IPS-15b (cell line): ENCODE results near the gene MAP1LC3A.
"Not testable (repeated sequence)": the region's sequence is repeated elsewhere in the genome, so short reads cannot be mapped to it uniquely, and the experiment has no call there.

Source experiments
- H3K27me3 ChIP-seq: one replicate; pipeline ENCODE4 v1.6.1; 2013; ENCODE audit warnings: low read length; ENCODE audit not compliant: control insufficient read depth, insufficient read depth
- H3K36me3 ChIP-seq: one replicate; pipeline ENCODE4 v1.6.1; 2013; ENCODE audit warnings: low read length; ENCODE audit not compliant: control insufficient read depth, insufficient read depth
- H3K4me1 ChIP-seq: one replicate; pipeline ENCODE4 v1.6.1; 2013; ENCODE audit warnings: mild to moderate bottlenecking, low read length; ENCODE audit not compliant: control insufficient read depth, insufficient read depth
- H3K4me3 ChIP-seq: one replicate; pipeline ENCODE4 v1.5.1; 2013; ENCODE audit warnings: low read depth, low read length
- H3K9ac ChIP-seq: one replicate; pipeline ENCODE4 v1.6.1; 2013; ENCODE audit warnings: low read depth, mild to moderate bottlenecking, low read length
- H3K9me3 ChIP-seq: one replicate; pipeline ENCODE4 v1.6.1; 2013; ENCODE audit warnings: mild to moderate bottlenecking, low read length; ENCODE audit not compliant: control insufficient read depth, insufficient read depth

Gene MAP1LC3A

DNA sequence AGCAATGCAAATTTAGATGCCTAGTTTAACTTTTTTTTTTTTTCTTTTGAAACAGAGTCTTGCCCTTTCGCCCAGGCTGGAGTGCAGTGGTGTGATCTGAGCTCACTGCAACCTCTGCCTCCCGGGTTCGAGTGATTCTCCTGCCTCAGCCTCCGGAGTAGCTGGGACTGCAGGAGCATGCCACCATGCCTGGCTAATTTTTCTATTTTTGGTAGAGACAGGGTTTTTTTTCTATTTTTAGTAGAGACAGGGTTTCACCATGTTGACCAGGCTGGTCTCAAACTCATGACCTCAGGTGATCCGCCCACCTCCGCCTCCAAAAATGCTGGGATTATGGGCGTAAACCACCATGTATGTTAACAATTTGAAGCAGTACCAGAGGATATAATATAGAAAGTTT, 39.7 kb upstream of the MAP1LC3A start:
- H3K27me3 ChIP-seq, H3K4me1 ChIP-seq, H3K9ac ChIP-seq, H3K36me3 ChIP-seq, H3K4me3 ChIP-seq, H3K9me3 ChIP-seq: not testable (repeated sequence)

DNA sequence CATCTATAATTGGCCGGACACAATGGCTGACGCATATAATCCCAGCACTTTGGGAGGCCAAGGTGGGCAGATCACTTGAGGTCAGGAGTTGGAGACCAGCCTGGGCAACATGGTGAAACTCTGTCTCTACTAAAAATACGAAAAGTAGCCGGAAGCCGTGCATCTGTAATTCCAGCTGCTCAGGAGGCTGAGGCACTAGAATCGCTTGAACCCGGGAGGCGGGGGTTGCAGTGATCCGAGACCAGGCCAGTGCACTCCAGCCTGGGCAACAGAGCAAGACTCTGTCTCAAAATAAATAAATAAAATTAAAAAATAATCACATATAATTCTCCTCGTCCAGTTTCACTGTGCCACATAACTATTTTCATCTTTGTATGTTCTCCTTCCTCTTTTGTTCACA, 38.7 kb upstream of the MAP1LC3A start:
- not testable (repeated sequence) for H3K9me3 ChIP-seq, H3K36me3 ChIP-seq, H3K4me1 ChIP-seq, H3K27me3 ChIP-seq, H3K9ac ChIP-seq, H3K4me3 ChIP-seq

DNA sequence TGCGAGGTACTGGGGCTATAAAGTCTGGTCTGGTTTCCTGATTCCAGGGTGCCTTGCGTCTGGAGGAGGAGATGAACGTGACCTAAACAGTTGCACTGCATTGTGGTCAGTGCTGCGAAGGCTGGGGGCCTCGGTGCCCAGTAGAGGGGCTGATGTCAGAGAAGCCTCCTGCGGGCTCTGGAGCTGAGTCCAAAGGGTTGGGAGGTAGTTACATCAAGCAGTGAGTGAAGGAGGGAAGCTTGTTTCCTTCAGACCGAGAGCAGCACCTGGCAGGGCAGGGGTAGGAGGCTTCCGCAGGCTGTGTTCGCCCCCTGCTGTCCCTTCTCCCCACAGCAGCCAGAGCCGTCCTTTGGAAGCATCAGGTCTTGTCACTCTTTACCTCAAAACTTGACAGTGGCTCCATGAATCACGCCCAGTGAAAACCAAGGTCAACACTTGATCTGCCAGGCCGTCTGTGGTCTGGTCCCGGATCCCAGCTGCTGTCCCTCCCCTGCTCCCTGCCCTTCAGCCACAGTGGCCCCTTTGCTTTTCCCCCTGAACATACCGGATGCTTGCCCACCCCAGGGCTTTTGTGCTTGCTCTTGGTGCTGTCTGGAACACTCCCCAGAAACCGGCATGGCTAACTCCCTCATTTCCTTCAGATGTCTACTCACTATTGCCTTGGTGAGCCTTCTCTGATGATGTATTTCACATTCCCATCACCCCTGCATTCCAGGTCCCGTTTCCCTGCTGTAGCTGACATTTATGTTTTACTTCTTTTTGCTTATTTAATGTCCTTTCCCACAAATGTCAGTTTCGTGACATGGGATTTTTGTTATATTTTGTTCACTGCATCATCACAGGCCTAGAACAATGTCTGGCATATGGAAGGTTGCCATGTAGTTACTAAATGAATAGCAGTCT, 35.3 kb upstream of the MAP1LC3A start:
- Histone ChIP-seq H3K36me3 (peaks cover 10% of the 10 kb centered on the region), H3K9me3 (no peaks in the 10 kb centered on the region), H3K27me3 (no peaks in the 10 kb centered on the region), H3K4me1 (peaks cover 4% of the 10 kb centered on the region), H3K4me3 (no peak overlapping the region), H3K9ac (no peak overlapping the region)

DNA sequence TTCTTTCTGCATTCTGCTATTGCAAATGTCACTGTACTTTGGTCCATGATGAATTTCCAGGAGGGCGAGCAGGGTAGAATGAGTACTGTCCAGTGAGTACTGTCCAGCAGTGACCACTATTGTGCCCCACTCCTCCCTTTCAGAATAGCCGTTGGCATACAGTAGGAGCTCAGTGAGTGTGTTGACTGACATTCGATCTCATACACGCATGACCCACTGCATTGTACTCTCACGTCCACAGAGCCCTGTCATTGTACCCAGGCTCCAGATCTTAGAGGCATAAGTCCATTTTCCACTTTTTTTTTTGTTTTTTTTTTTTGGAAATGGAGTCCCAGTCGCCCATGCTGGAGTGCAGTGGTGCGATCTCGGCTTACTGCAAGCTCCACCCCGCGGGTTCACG, 34.1 kb upstream of the MAP1LC3A start:
- Histone ChIP-seq H3K36me3 (peaks cover 17% of the 10 kb centered on the region), H3K9ac (no peak overlapping the region), H3K27me3 (no peaks in the 10 kb centered on the region), H3K9me3 (no peaks in the 10 kb centered on the region), H3K4me1 (peaks cover 4% of the 10 kb centered on the region), H3K4me3 (no peak overlapping the region)

DNA sequence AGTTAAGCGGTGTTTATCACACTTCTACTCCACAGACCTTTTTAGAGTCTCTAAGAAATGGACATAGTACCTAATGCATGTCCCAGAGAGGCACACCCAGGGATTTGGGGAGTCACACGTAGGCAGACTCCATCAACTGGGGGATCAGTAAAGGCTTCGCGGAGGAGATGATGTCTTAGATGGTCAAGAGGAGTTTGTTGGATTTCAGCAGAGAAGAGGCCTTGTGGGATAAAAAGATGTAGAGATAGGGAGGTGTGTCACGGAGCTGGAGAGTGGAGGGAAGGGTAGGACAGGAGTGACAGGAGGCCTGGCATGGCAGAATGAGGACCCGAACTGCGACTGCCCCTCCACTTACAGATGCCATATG, 33.2 kb upstream of the MAP1LC3A start:
- Histone ChIP-seq H3K4me1 (peaks cover 4% of the 10 kb centered on the region), H3K9me3 (no peaks in the 10 kb centered on the region), H3K36me3 (peaks cover 23% of the 10 kb centered on the region), H3K9ac (no peak overlapping the region), H3K4me3 (no peak overlapping the region), H3K27me3 (no peaks in the 10 kb centered on the region)

DNA sequence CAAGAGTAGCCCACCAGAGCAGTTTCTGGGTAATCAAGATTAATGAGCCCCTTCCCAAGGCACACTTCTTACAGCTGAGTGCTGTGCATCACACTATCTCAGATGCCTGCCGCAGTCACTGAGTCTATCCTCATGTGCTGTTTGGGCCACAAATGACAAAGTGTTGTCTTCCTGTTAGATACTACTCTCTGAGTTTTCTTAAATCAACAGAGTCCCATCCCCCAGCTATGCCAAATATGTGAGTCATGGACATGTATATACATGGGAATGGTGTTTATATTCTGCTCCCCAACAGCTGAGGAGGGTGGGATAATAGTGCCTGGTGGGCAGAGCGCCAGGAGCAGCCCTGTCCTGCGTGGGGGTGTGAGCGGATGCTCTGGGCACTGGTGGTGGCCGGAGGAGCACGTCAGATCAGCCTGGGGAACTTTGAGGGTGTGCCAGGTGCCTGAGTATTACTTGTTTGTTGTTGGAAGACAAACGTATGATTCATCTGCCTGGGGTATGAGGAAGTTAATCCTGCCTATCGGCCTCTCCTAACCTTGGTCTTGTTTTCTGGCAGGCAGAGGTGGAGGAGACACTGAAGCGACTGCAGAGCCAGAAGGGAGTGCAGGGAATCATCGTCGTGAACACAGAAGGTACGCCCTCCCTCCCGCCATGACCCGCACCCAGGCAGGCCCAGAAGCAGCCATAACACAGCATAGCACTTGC, 32.7 kb upstream of the MAP1LC3A start:
- no peak overlapping the region for H3K4me3 ChIP-seq
- peaks cover 4% of the 10 kb centered on the region for H3K4me1 ChIP-seq
- no peak overlapping the region for H3K9ac ChIP-seq
- peaks cover 28% of the 10 kb centered on the region for H3K36me3 ChIP-seq
- H3K27me3 ChIP-seq = no peaks in the 10 kb centered on the region
- no peaks in the 10 kb centered on the region for H3K9me3 ChIP-seq

DNA sequence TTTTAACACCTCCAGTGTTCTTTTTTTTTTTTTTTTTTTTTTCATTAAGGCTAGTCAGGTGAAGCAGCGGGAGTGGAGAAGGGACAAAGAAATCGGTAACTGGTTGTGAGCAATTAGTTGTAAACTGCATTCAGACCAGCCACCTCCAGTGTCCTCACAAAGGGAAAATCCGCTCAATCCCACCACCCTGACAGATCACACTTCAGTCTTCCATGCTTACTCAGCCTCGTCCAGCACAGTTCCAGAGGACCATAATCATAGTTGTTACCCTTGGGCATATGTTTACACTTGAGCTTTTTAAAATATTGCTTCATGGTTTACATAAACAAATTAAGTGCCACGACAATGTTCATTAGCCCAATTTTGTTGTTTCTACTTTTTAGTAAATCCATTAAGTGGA, 32.1 kb upstream of the MAP1LC3A start:
- H3K9ac ChIP-seq = no peak overlapping the region
- no peak overlapping the region for H3K4me3 ChIP-seq
- H3K27me3 ChIP-seq = no peaks in the 10 kb centered on the region
- H3K36me3 ChIP-seq = peaks cover 28% of the 10 kb centered on the region
- H3K4me1 ChIP-seq = peaks cover 4% of the 10 kb centered on the region
- H3K9me3 ChIP-seq = no peaks in the 10 kb centered on the region

DNA sequence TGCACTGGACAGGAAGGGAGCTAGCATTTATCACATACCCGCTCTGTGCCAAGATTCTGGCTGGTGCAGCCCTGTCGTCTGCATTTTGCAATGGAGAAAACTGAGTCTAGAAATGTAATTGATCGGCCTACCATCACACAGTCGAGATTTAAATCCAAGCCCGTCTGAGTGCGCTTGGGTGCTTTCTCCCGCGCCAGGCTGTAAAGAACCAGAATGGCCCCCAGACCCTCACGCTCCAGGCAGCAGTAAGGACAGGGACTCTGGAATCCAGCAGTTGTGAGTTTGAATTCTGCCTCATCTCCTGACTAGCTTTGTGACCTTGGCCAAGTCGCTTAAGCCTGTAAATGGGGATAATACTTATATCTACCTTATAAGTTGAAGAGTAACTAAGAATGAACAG, 31.5 kb upstream of the MAP1LC3A start:
- Histone ChIP-seq H3K9ac (no peak overlapping the region), H3K9me3 (no peaks in the 10 kb centered on the region), H3K36me3 (peaks cover 28% of the 10 kb centered on the region), H3K4me1 (peaks cover 4% of the 10 kb centered on the region), H3K27me3 (no peaks in the 10 kb centered on the region), H3K4me3 (no peak overlapping the region)

DNA sequence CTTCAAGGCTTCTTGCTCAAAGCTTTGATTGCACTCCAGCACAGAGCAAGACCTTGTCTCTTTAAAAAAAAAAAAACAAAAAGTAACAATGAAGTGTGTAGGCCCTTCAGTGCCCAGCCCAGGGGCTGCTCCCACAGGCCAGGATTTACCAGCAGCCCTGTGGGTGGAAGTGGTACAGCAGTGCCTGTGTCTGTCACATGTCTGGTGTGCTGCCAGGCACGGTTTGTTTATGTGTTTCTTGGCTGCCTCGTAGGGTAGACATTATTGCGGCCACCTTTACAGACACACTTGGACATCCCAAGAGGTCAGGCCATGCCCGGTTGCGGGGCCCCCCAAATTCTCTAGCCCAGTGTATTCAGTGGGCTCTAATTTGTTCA, 29.6 kb upstream of the MAP1LC3A start:
- H3K9me3 ChIP-seq = no peaks in the 10 kb centered on the region
- H3K36me3 ChIP-seq = peaks cover 38% of the 10 kb centered on the region
- no peaks in the 10 kb centered on the region for H3K4me1 ChIP-seq
- no peak overlapping the region for H3K4me3 ChIP-seq
- no peaks in the 10 kb centered on the region for H3K27me3 ChIP-seq
- H3K9ac ChIP-seq = no peak overlapping the region

DNA sequence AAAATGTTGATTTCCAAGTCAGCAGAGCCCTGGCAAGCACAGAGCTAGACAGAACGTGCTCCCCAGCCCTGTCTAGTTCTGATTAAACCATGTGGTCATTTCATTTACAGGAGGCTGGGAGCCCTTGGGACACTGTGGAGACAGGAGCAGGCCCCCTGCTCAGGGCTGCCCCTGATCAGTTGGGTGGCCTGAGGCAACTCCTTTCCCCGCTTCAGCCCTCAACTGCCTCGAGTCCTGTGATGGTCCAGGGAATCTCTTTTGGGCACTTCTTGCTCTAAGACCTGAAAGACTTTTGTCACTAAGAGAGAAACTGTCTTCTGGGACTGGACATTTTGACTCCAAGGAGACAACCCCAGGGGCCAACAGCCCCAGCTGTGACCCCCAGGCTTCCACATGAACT, 28.8 kb upstream of the MAP1LC3A start:
- Histone ChIP-seq H3K4me3 (no peak overlapping the region), H3K9me3 (no peaks in the 10 kb centered on the region), H3K36me3 (peaks cover 38% of the 10 kb centered on the region), H3K4me1 (no peaks in the 10 kb centered on the region), H3K9ac (no peak overlapping the region), H3K27me3 (no peaks in the 10 kb centered on the region)

DNA sequence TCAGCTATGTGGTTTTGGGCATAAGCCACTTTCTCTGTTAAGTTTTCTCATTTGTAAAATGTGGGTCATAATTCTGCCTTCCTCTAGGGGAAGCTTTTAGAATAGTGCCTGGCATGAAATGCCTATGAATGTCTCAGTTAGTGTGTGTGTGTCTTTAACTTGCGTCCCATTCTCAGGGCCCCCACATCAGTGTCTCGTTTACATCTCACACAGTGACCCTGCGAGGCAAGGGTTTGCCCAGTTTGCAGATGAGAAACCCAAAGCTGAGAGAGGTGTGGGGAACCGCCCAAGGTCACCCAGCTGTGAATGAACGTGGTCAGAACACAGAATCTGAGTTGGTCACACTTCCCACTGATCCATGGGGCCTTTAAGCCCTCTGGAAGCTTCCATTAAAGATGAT, 28.2 kb upstream of the MAP1LC3A start:
- Histone ChIP-seq H3K9ac (no peak overlapping the region), H3K9me3 (no peaks in the 10 kb centered on the region), H3K27me3 (no peaks in the 10 kb centered on the region), H3K4me1 (no peaks in the 10 kb centered on the region), H3K36me3 (peaks cover 41% of the 10 kb centered on the region), H3K4me3 (no peak overlapping the region)

DNA sequence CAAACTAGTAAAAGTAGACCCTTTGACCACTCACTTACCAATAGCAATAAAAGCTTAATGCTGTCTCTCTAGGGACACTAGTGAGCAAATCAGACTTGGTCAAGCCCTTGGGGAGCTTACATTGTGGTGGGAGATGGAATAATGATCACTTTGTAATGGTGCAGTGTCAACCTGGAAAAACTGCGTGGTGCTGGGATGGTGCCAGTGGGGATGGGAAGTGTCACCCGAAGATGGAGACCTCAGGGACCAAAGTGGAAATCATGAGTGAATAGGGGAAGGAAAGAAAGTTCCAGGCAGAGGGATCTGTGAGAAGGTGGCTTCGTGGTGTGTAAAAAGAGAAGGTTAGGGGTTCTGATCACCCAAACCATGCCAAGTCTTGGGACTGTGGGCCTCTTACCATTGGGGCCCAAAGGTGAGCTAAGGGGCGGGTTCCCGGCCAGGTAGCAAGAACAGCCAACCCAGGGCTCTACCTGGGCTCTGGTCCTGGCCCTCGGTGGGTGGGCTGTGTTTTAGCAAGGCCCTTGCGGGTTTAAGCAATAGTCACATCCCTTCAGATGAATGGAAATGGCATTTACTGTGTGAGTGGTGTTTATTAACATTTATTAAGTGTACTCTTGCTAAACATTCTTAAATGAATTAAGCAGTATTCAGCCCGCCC, 26.8 kb upstream of the MAP1LC3A start:
- Histone ChIP-seq H3K9ac (no peak overlapping the region), H3K36me3 (peaks cover 42% of the 10 kb centered on the region), H3K4me1 (no peaks in the 10 kb centered on the region), H3K9me3 (no peaks in the 10 kb centered on the region), H3K4me3 (no peak overlapping the region), H3K27me3 (no peaks in the 10 kb centered on the region)
